NB4 (cell line): ENCODE data around the gene CKLF.

Experiments
- CTCF ChIP-seq: IDR thresholded peaks from one replicate; pipeline ENCODE4 v1.5.1; 2012; ENCODE audit warnings: low read depth, low read length
- MAX ChIP-seq: IDR thresholded peaks from 2 replicates; pipeline ENCODE4 v1.6.1; 2011; ENCODE audit warnings: low read depth, low read length
- POLR2A ChIP-seq: IDR thresholded peaks from 2 replicates; pipeline ENCODE4 v1.6.1; 2011; ENCODE audit warnings: mild to moderate bottlenecking; ENCODE audit not compliant: insufficient read length; ENCODE audit errors: extremely low read depth

GRCh38 chr16:66572356-66572755 lies 20.0 kb downstream of the CKLF start:
- TF ChIP-seq CTCF, result no peak
- TF ChIP-seq POLR2A, result no peak
- no peak for TF ChIP-seq MAX
